ENCODE measurements around the gene ZBTB5. TPM values are rescaled to one million over a fixed set of nuclear protein-coding genes. Genes with fewer than 3 reads are reported as not detected.

Gene ZBTB5
- total and polyA plus RNA-seq, 2 of the 8 experiments (the other 6 are each of a cell fraction or from before 2014, with no cell fraction given), result 13.3 to 14.5 TPM

DNA sequence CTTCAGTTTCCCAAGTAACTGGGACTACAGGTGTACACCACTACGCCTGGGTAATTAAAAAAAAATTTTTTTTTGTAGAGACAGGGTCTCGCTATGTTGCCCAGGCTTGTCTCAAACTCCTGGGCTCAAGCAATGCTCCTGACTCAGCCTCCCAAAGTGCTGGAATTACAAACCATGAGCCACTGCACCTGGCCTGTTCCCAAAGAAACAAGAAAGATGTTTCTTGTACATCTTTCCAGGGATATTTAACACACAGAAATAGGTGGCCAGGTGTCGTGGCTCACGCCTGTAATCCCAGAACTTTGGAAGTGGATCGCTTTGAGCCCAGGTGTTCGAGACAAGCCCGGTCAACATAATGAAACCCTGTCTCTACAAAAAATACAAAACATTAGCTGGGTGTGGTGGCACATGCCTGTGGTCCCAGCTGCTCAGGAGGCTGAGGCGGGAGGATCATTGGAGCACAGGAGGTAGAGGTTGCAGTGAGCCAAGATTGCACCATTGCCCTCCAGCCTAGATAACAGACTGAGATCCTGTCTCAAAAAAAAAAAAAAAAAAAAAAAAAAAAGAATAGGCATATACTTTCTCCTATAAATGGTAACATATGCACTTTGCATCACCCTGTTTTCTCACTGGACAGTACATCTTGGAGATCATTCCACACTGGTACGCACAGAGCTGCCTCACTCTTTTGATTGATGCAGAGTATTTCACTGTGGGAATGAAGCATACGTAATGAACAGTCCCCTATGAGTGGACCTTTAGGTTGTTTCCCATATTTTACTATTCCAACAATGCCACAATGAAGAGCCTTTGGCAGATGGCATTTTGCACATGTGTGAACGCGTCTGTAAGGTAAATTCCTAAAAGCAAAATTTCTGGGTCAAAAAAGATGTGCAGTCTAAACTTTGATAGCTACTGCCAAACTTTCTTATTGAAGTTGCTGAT is 44.7 kb downstream of the ZBTB5 start:
- H4K20me1 ChIP-seq (replicated peaks in 1 of 2; ENCODE audit: control insufficient read depth in 1 of 2, insufficient read depth in 2 of 2, low read length in 2 of 2), result peaks cover 5 to 7% of the 10 kb centered on the region in 2 experiments
- H3K79me1 ChIP-seq (ENCODE audit: low read depth, low read length), result peaks cover 16% of the 10 kb centered on the region
- POLR2A ChIA-PET (ENCODE audit: partially characterized antibody), result no interaction called here
- H3K4ac ChIP-seq (replicated peaks; ENCODE audit: insufficient read length, low read depth, low read length), result no peak overlapping the region
- CTCF ChIA-PET (ENCODE audit: partially characterized antibody), result interaction anchor here (1.4 to 2.1 kb wide), 2 partner anchors 10 kb away, joined by 4 to 10 read pairs; no protein-coding TSS in a partner anchor
- no peak overlapping the region for H3K23ac ChIP-seq (ENCODE audit: insufficient read length)
- H4K8ac ChIP-seq (ENCODE audit: extremely low read depth, insufficient read depth, low read length), result no peak overlapping the region
- no peak overlapping the region for H3K4me3 ChIP-seq (ENCODE audit: extremely low read depth in 1 of 4, insufficient read depth in 2 of 4, low read depth in 3 of 4, low read length in 4 of 4)
- H2BK5ac ChIP-seq (ENCODE audit: low read depth, low read length), result no peak overlapping the region
- H2AK5ac ChIP-seq (ENCODE audit: low read depth, low read length), result no peak overlapping the region
- no peak overlapping the region for H2BK20ac ChIP-seq (ENCODE audit: low read length)
- no peak overlapping the region for H3K27ac ChIP-seq (ENCODE audit: low read depth, low read length)
- FAIRE-seq (no peak), DNase-seq (ENCODE audit: low read depth in 1 of 2, low spot score in 2 of 2) (no peak)
- H3K4me1 ChIP-seq (replicated peaks in 1 of 4; ENCODE audit: control insufficient read depth in 3 of 4, insufficient read depth in 4 of 4, low read length in 3 of 4), result peaks cover 2 to 18% (median 10%) of the 10 kb centered on the region in 4 experiments
- peaks cover 0 to 18% of the 10 kb centered on the region in 2 experiments; a peak in 2 of 4 replicates for H3K79me2 ChIP-seq (ENCODE audit: control insufficient read depth in 1 of 2, insufficient read depth in 2 of 2, low read length in 2 of 2)
- no peak overlapping the region for H3K9ac ChIP-seq (replicated peaks in 1 of 4; ENCODE audit: extremely low read depth in 1 of 4, low read depth in 3 of 4, low read length in 3 of 4)
- H3K18ac ChIP-seq (ENCODE audit: extremely low read depth, low read length), result no peak overlapping the region
- WGBS, 2 experiments (ENCODE audit: extremely low coverage in 1 of 2, insufficient coverage in 1 of 2, insufficient read length in 1 of 2, insufficient replicate concordance in 2 of 2, low coverage in 1 of 2, low lambda C conversion rate in 2 of 2, missing lambda C conversion rate in 1 of 2), result 88% methylated on average over 12 of the region's 12 CpGs; no CpG with 5 or more reads in 1 of the 2 experiments
- no peak overlapping the region for H3K56ac ChIP-seq (replicated peaks; ENCODE audit: insufficient read length, low read depth, low read length)
- no peak overlapping the region for H2BK12ac ChIP-seq (ENCODE audit: low read depth, low read length)
- H3K36me3 ChIP-seq (ENCODE audit: control insufficient read depth in 2 of 4, insufficient read depth in 4 of 4, low read length in 3 of 4), result peaks cover 0 to 3% (median 0%) of the 10 kb centered on the region in 4 experiments; a peak in 1 of 8 replicates
- no peak overlapping the region for H2BK120ac ChIP-seq (replicated peaks; ENCODE audit: low read depth, low read length)
- peaks cover 2% of the 10 kb centered on the region; the same call in 1 of the 2 replicates for H3K23me2 ChIP-seq (ENCODE audit: low read depth, low read length)
- H3K4me2 ChIP-seq (ENCODE audit: insufficient read depth in 1 of 2, low read depth in 2 of 2, low read length in 2 of 2), result no peak overlapping the region
- H4K91ac ChIP-seq (replicated peaks; ENCODE audit: insufficient read length, low read length), result no peak overlapping the region
- H3K27me3 ChIP-seq (replicated peaks in 1 of 4; ENCODE audit: control insufficient read depth in 3 of 4, extremely low read depth in 1 of 4, insufficient read depth in 3 of 4, low read length in 3 of 4), result no peaks in the 10 kb centered on the region
- H3K14ac ChIP-seq (ENCODE audit: insufficient read length), result no peak overlapping the region
- no peaks in the 10 kb centered on the region for H3K9me3 ChIP-seq (ENCODE audit: insufficient read depth in 2 of 2, low read depth in 1 of 2, low read length in 1 of 2)
- no peak overlapping the region for H4K5ac ChIP-seq (ENCODE audit: insufficient read length, low read depth, low read length)
- H2BK15ac ChIP-seq (ENCODE audit: low read length), result no peak overlapping the region
- no peak overlapping the region for H2AFZ ChIP-seq (ENCODE audit: low read length)
- TF ChIP-seq KDM1A (IDR thresholded peaks at IDR 0.05; ENCODE audit: borderline replicate concordance, low read length) (no peak), USF2 (IDR thresholded peaks at IDR 0.05; ENCODE audit: low read length) (no peak), RFX5 (IDR thresholded peaks at IDR 0.05; ENCODE audit: borderline replicate concordance, low read depth, low read length) (no peak), CBX8 (IDR thresholded peaks at IDR 0.05; ENCODE audit: borderline replicate concordance, low read depth, low read length) (no peak), GTF2F1 (IDR thresholded peaks at IDR 0.05; ENCODE audit: borderline replicate concordance, low read depth, low read length) (no peak), NANOG (IDR thresholded peaks at IDR 0.05; ENCODE audit: insufficient read depth, low read depth, low read length, poor library complexity, severe bottlenecking) (no peak), EP300 (IDR thresholded peaks at IDR 0.05; ENCODE audit: borderline replicate concordance in 1 of 2, low read depth in 2 of 2, low read length in 2 of 2) (no peak), FOSL1 (IDR thresholded peaks at IDR 0.05; ENCODE audit: insufficient read depth, low read depth, low read length) (no peak), ATF3 (IDR thresholded peaks at IDR 0.05; ENCODE audit: insufficient read depth, low read depth, low read length) (no peak)

All from H1 (cell line).